ENCODE measurements around the gene LCN10. TPM values are rescaled to one million over a fixed set of nuclear protein-coding genes. Genes with fewer than 3 reads are reported as not detected.

Gene LCN10
- total RNA-seq, 1 donor, result not detected

- no peak for DNase-seq (ENCODE audit: low read depth)
- H3K4me3 ChIP-seq (ENCODE audit: low read depth, low read length), result no peak overlapping the region
- no peak for TF ChIP-seq CTCF (IDR thresholded peaks at IDR 0.05; ENCODE audit: insufficient read depth, low read length)
These were observed 9.1 kb downstream of the LCN10 start for GRCh38 chr9:136733611-136734010.

GRCh38 chr9:136732444-136733178, 10.1 kb downstream of the LCN10 start:
- no peak for DNase-seq (ENCODE audit: low read depth)
- TF ChIP-seq CTCF (IDR thresholded peaks at IDR 0.05; ENCODE audit: insufficient read depth, low read length), result no peak
- H3K4me3 ChIP-seq (ENCODE audit: low read depth, low read length), result no peak overlapping the region

- no peak overlapping the region for H3K4me3 ChIP-seq (ENCODE audit: low read depth, low read length)
- TF ChIP-seq CTCF (IDR thresholded peaks at IDR 0.05; ENCODE audit: insufficient read depth, low read length), result no peak
- DNase-seq (ENCODE audit: low read depth), result no peak
These were observed 12.8 kb downstream of the LCN10 start for GRCh38 chr9:136729926-136730325.

- H3K4me3 ChIP-seq (ENCODE audit: low read depth, low read length), result peak overlapping the region; percentile 98
- TF ChIP-seq CTCF (IDR thresholded peaks at IDR 0.05; ENCODE audit: insufficient read depth, low read length), result no peak
- DNase-seq (ENCODE audit: low read depth), result no peak
These were observed 13.6 kb downstream of the LCN10 start for GRCh38 chr9:136729144-136729543.

GRCh38 chr9:136728548-136729123, 14.1 kb downstream of the LCN10 start:
- H3K4me3 ChIP-seq (ENCODE audit: low read depth, low read length), result peak overlapping the region; percentile 98
- DNase-seq (ENCODE audit: low read depth), result peak; percentile 31
- no peak for TF ChIP-seq CTCF (IDR thresholded peaks at IDR 0.05; ENCODE audit: insufficient read depth, low read length)

- H3K4me3 ChIP-seq (ENCODE audit: low read depth, low read length), result peak overlapping the region; percentile 98
- DNase-seq (ENCODE audit: low read depth), result peak; percentile 87
- TF ChIP-seq CTCF (IDR thresholded peaks at IDR 0.05; ENCODE audit: insufficient read depth, low read length), result peak; percentile 74
These were observed 14.6 kb downstream of the LCN10 start for GRCh38 chr9:136728080-136728547.
